Adrenal gland (tissue), 12 donors: ENCODE data around the gene PRKAR1B. TPM values are rescaled to one million over a fixed set of nuclear protein-coding genes. Genes with fewer than 3 reads are reported as not detected.

ENCODE experiments used
- DNase-seq, 7 donors: peaks; one replicate each; pipeline ENCODE4 v3.0.0-alpha.2; 2019 to 2020
- H3K27ac ChIP-seq, 5 donors: fragments of 200-600 bp; sonication (generic) in 4 of 5; 1 replicate in 3 of 5; 2 replicates in 2 of 5; pipeline versions ENCODE4 v1.5.1 to v1.8.0; 2016 to 2020; ENCODE audit warnings: mild to moderate bottlenecking in 1 of 5
- H3K27me3 ChIP-seq: fragments of 200-600 bp; 2 replicates; pipeline ENCODE4 v1.8.0; 2021
- H3K36me3 ChIP-seq, 2 donors: fragments of 200-600 bp; replicated peaks in 1 of 2; 1 replicate in 1 of 2; 2 replicates in 1 of 2; pipeline versions ENCODE4 v1.5.1 to v1.8.0; 2018 to 2022
- H3K4me1 ChIP-seq, 2 donors: fragments of 200-600 bp; replicated peaks in 1 of 2; 1 replicate in 1 of 2; 2 replicates in 1 of 2; pipeline versions ENCODE4 v1.5.1 to v1.8.0; 2018 to 2021
- H3K4me3 ChIP-seq, 4 donors: fragments of 200-600 bp; sonication (generic) in 3 of 4; one replicate each; pipeline ENCODE4 v1.5.1; 2016 to 2018
- H3K9me3 ChIP-seq, 3 donors: fragments of 200-600 bp; sonication (generic) in 1 of 3; replicated peaks in 1 of 3; 1 replicate in 2 of 3; 2 replicates in 1 of 3; pipeline versions ENCODE4 v1.5.1 to v1.8.0; 2016 to 2021
- CTCF ChIP-seq, 6 experiments: fragments of 450-650 bp in 4 of 6; fragments of 200-600 bp in 2 of 6; sonication (generic) in 1 of 6; IDR thresholded peaks; 1 replicate in 5 of 6; 2 replicates in 1 of 6; pipeline versions ENCODE4 v1.5.1 to v1.8.0; 2016 to 2021; ENCODE audit warnings: antibody characterized with exemption in 6 of 6, mild to moderate bottlenecking in 2 of 6, moderate library complexity in 1 of 6
- POLR2A ChIP-seq, 2 donors: fragments of 450-650 bp; IDR thresholded peaks; one replicate each; pipeline ENCODE4 v1.6.1; 2017; ENCODE audit warnings: antibody characterized with exemption in 2 of 2, mild to moderate bottlenecking in 2 of 2, moderate library complexity in 1 of 2
- WGBS, 4 donors: extraction: QIAGEN DNeasy Blood & Tissue Kit in 2 of 4; methylation state at CpG; one replicate each; pipeline versions ENCODE4 v1.1.5 to v1.1.7; 2013 to 2017; 5-methylcytosine and 5-hydroxymethylcytosine counted together
- intact Hi-C, 2 donors: fragments of 100-400 bp; cut with DNase I; formaldehyde crosslinking; loops; one replicate each; pipeline versions ENCODE4 v1.14.1 to v1.15.0; 2022 to 2023
- polyA plus RNA-seq, 3 donors: library from polyadenylated mRNA; stranded (reverse); fragments of 200-250 nt in 2 of 3; fragments of 350-450 nt in 1 of 3; fragmentation: Illumina TruSeq in 1 of 3; extraction: RNeasy Lipid Tissue Mini Kit (QIAGEN cat#74804) in 1 of 3; gene quantifications; one replicate each; pipeline ENCODE4 v1.2.3, GENCODE V29; 2013 to 2014
- total RNA-seq, 9 donors: library from RNA; depleted of rRNA in 4 of 9; stranded (reverse); fragments of >200 nt in 4 of 9; fragments of 120-200 nt in 1 of 9; fragmentation: NEBNext Ultra II Directional in 1 of 9; extraction: Animal tissue kit (Norgen Biotek cat#: 25700) in 1 of 9; gene quantifications; one replicate each; pipeline versions ENCODE4 v1.1.0 to v1.2.4, GENCODE V29; 2013 to 2023
- donor health status: healthy with polysubstance abuse.
- donor health status: Bipolar disorder and iron deficiency.
- donor health status: DM: yes; HTN: yes; CAD: no.
- donor health status: DM: no; HTN: no; CAD: no.
- donor health status: DM: no; HTN: no; CAD: no.
- donor health status: DM: yes; HTN: yes; CAD: no.

PRKAR1B gene
- total and polyA plus RNA-seq, 12 donors: 5.2 to 21.5 (median 11.7) TPM

GRCh38 chr7:560966-561630, 166.0 kb downstream of the PRKAR1B start:
- no peak for DNase-seq
- H3K36me3 ChIP-seq: no peaks in the 10 kb centered on the region
- 48 to 69% (median 62%) methylated on average over 21 of the region's 21 CpGs for WGBS, 4 donors
- H3K4me3 ChIP-seq: no peak overlapping the region
- peaks cover 0 to 4% of the 10 kb centered on the region in 2 donors for H3K4me1 ChIP-seq
- intact Hi-C loops: no loop called here
- no peaks in the 10 kb centered on the region for H3K9me3 ChIP-seq
- peaks cover 21% of the 10 kb centered on the region for H3K27me3 ChIP-seq
- TF ChIP-seq CTCF (IDR thresholded peaks at IDR 0.05) (peak in 2 of 6 experiments; percentile 23 to 25), POLR2A (IDR thresholded peaks at IDR 0.05) (no peak)
- no peak overlapping the region for H3K27ac ChIP-seq

- no peaks in the 10 kb centered on the region for H3K36me3 ChIP-seq
- H3K27ac ChIP-seq: no peak overlapping the region
- TF ChIP-seq POLR2A (IDR thresholded peaks at IDR 0.05) (no peak), CTCF (IDR thresholded peaks at IDR 0.05) (no peak)
- H3K4me1 ChIP-seq: peaks cover 0 to 4% of the 10 kb centered on the region in 2 donors
- peaks cover 19% of the 10 kb centered on the region for H3K27me3 ChIP-seq
- intact Hi-C loops: no loop called here
- no peak for DNase-seq
- 86 to 91% (median 89%) methylated on average over 8 to 21 of the region's 21 CpGs for WGBS, 4 donors
- H3K4me3 ChIP-seq: no peak overlapping the region
- no peaks in the 10 kb centered on the region for H3K9me3 ChIP-seq
These were observed 167.7 kb downstream of the PRKAR1B start for GRCh38 chr7:559396-559705.

GRCh38 chr7:557558-557881, 169.6 kb downstream of the PRKAR1B start:
- 78 to 91% (median 85%) methylated on average over 5 to 12 of the region's 12 CpGs for WGBS, 4 donors
- H3K27ac ChIP-seq: no peak overlapping the region
- no peak for TF ChIP-seq CTCF (IDR thresholded peaks at IDR 0.05)
- TF ChIP-seq POLR2A (IDR thresholded peaks at IDR 0.05): no peak
- DNase-seq: no peak
- intact Hi-C loops: no loop called here
- no peaks in the 10 kb centered on the region for H3K9me3 ChIP-seq
- no peak overlapping the region for H3K4me3 ChIP-seq
- peaks cover 19% of the 10 kb centered on the region for H3K27me3 ChIP-seq
- H3K4me1 ChIP-seq: peaks cover 0 to 4% of the 10 kb centered on the region in 2 donors
- no peaks in the 10 kb centered on the region for H3K36me3 ChIP-seq

- no peak for DNase-seq
- WGBS, 4 donors: 83 to 88% (median 86%) methylated on average over 8 to 32 of the region's 32 CpGs
- intact Hi-C loops: no loop called here
- Histone ChIP-seq H3K27me3 (peaks cover 19% of the 10 kb centered on the region), H3K27ac (no peak overlapping the region), H3K9me3 (no peaks in the 10 kb centered on the region), H3K4me3 (no peak overlapping the region), H3K36me3 (no peaks in the 10 kb centered on the region), H3K4me1 (peaks cover 0 to 4% of the 10 kb centered on the region in 2 donors)
- TF ChIP-seq CTCF (IDR thresholded peaks at IDR 0.05): no peak
- TF ChIP-seq POLR2A (IDR thresholded peaks at IDR 0.05): no peak
These were observed 170.1 kb downstream of the PRKAR1B start for GRCh38 chr7:556837-557557.
